Memory B cell (primary cell): Measurements from ENCODE around the gene AK9.
"Not testable (repeated sequence)": the region's sequence is repeated elsewhere in the genome, so short reads cannot be mapped to it uniquely, and the experiment has no call there.

Experiments
- ATAC-seq: fragments of 150-1000 bp; cut with Tn5 transposase; 2 replicates; pipeline ENCODE4 v1.10.0; 2021; ENCODE audit warnings: low read depth, mild to moderate bottlenecking, moderate library complexity
- DNase-seq, 2 donors: peaks; one replicate each; pipeline ENCODE4 v3.0.0; 2022; ENCODE audit warnings: low spot score in 2 of 2
- H3K27ac Mint-ChIP-seq: one replicate; pipeline ENCODE4 v1.8.0; 2022; ENCODE audit warnings: mild to moderate bottlenecking, moderate library complexity, mixed read lengths
- H3K27me3 Mint-ChIP-seq: one replicate; pipeline ENCODE4 v1.8.0; 2022; ENCODE audit warnings: mixed read lengths
- H3K36me3 Mint-ChIP-seq: one replicate; pipeline ENCODE4 v1.8.0; 2022; ENCODE audit warnings: mild to moderate bottlenecking, mixed read lengths
- H3K4me1 Mint-ChIP-seq: one replicate; pipeline ENCODE4 v1.8.0; 2022; ENCODE audit warnings: mixed read lengths
- H3K4me3 Mint-ChIP-seq: one replicate; pipeline ENCODE4 v1.8.0; 2022; ENCODE audit warnings: mild to moderate bottlenecking, moderate library complexity, mixed read lengths
- H3K9me3 Mint-ChIP-seq: one replicate; pipeline ENCODE4 v1.8.0; 2022; ENCODE audit warnings: mixed read lengths

Gene AK9

GRCh38 chr6:109678661-109679505, 12.1 kb downstream of the AK9 start:
- H3K4me3 Mint-ChIP-seq, H3K27me3 Mint-ChIP-seq, ATAC-seq, H3K9me3 Mint-ChIP-seq, DNase-seq, H3K27ac Mint-ChIP-seq: not testable (repeated sequence)
- Mint-ChIP-seq H3K4me1 (peaks cover 23% of the 10 kb centered on the region), H3K36me3 (peaks cover 15% of the 10 kb centered on the region)

DNA sequence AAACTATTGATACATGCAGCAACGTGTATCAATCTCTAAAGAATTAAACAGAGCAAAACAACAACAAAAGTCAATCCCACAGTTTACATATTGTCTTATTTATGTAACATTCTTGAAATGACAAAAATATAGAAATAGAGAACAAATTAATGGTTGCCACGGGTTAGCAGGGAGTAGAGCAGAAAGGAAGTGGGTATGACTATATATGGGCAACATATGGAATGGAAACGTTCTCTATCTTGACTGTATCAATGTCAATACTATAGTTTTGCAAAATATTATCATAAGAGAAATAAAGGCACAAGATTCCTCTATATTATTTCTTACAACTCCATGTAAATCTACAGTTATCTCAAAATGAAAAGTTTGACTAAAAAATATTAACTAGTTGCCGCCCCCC, 12.8 kb downstream of the AK9 start:
- Mint-ChIP-seq H3K27ac (no peak overlapping the region), H3K4me3 (no peak overlapping the region), H3K9me3 (peaks cover 6% of the 10 kb centered on the region), H3K4me1 (peaks cover 23% of the 10 kb centered on the region), H3K36me3 (peaks cover 18% of the 10 kb centered on the region), H3K27me3 (no peaks in the 10 kb centered on the region)
- ATAC-seq, result no peak
- DNase-seq, result no peak

DNA sequence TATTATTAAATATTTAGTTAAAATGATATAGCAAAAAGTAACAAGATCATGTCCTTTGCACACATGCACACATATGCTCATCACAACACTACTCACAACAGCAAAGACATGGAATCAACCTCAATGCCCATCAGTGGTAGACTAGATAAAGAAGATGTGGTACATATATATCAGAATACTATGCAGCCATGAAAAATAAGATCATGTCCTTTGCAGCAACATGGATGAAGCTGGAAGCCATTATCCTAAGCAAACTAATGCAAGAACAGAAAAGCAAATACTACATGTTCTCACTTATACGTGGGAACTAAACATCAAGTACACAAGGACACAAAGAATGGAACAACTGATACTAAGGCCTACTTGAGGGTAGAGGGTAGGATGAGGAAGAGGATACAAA, 14.3 kb downstream of the AK9 start:
- Mint-ChIP-seq H3K27ac (no peak overlapping the region), H3K27me3 (no peaks in the 10 kb centered on the region), H3K36me3 (peaks cover 19% of the 10 kb centered on the region), H3K4me3 (no peak overlapping the region), H3K9me3 (peaks cover 3% of the 10 kb centered on the region), H3K4me1 (peaks cover 16% of the 10 kb centered on the region)
- DNase-seq (no peak), ATAC-seq (no peak)

DNA sequence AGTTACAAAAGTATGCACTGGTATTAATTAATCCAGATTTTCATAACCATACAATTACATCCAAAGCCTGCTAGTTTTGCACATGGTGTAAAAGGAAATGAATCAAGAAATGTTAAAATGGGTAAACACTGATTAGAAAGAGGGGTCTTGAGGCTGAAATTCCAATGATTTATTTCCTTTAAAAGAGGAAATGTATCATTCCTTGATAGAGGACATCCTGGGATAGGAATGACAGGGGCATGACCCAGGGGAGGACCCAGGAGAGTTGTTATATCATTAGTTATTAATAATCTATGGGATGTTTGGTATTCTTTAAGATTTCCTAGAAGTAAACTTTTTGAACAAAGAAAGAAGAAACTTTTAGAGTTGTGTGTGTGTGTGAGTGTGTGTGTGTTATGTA, 18.2 kb downstream of the AK9 start:
- no peak for ATAC-seq
- peaks cover 7% of the 10 kb centered on the region for H3K4me1 Mint-ChIP-seq
- H3K36me3 Mint-ChIP-seq, result peaks cover 25% of the 10 kb centered on the region
- DNase-seq, result no peak
- H3K27me3 Mint-ChIP-seq, result no peaks in the 10 kb centered on the region
- H3K4me3 Mint-ChIP-seq, result no peak overlapping the region
- H3K27ac Mint-ChIP-seq, result no peak overlapping the region
- H3K9me3 Mint-ChIP-seq, result peaks cover 3% of the 10 kb centered on the region

GRCh38 chr6:109672175-109672574, 18.8 kb downstream of the AK9 start:
- Mint-ChIP-seq H3K36me3 (peaks cover 25% of the 10 kb centered on the region), H3K27me3 (no peaks in the 10 kb centered on the region), H3K4me1 (peaks cover 7% of the 10 kb centered on the region), H3K27ac (no peak overlapping the region), H3K9me3 (peaks cover 3% of the 10 kb centered on the region), H3K4me3 (no peak overlapping the region)
- DNase-seq (no peak), ATAC-seq (no peak)

- H3K36me3 Mint-ChIP-seq, result peaks cover 23% of the 10 kb centered on the region
- no peak overlapping the region for H3K27ac Mint-ChIP-seq
- H3K4me3 Mint-ChIP-seq, result no peak overlapping the region
- ATAC-seq (no peak), DNase-seq (no peak)
- H3K27me3 Mint-ChIP-seq, result no peaks in the 10 kb centered on the region
- H3K9me3 Mint-ChIP-seq, result peaks cover 2% of the 10 kb centered on the region
- peaks cover 5% of the 10 kb centered on the region for H3K4me1 Mint-ChIP-seq
Measured at GRCh38 chr6:109671733-109672132, 19.3 kb downstream of the AK9 start.

- H3K4me3 Mint-ChIP-seq, result no peak overlapping the region
- H3K9me3 Mint-ChIP-seq, result no peaks in the 10 kb centered on the region
- DNase-seq (no peak), ATAC-seq (no peak)
- no peak overlapping the region for H3K27ac Mint-ChIP-seq
- H3K27me3 Mint-ChIP-seq, result no peaks in the 10 kb centered on the region
- H3K36me3 Mint-ChIP-seq, result peaks cover 21% of the 10 kb centered on the region
- peaks cover under 1% of the 10 kb centered on the region for H3K4me1 Mint-ChIP-seq
Measured at GRCh38 chr6:109669811-109670210, 21.2 kb downstream of the AK9 start.

GRCh38 chr6:109662192-109662591, 28.8 kb downstream of the AK9 start:
- H3K36me3 Mint-ChIP-seq, result peaks cover 8% of the 10 kb centered on the region
- DNase-seq (no peak), ATAC-seq (no peak)
- H3K27me3 Mint-ChIP-seq, result no peaks in the 10 kb centered on the region
- H3K4me1 Mint-ChIP-seq, result no peaks in the 10 kb centered on the region
- H3K4me3 Mint-ChIP-seq, result no peak overlapping the region
- no peak overlapping the region for H3K27ac Mint-ChIP-seq
- no peaks in the 10 kb centered on the region for H3K9me3 Mint-ChIP-seq

GRCh38 chr6:109660526-109661320, 30.3 kb downstream of the AK9 start:
- DNase-seq (no peak), ATAC-seq (no peak)
- Mint-ChIP-seq H3K36me3 (peaks cover 9% of the 10 kb centered on the region), H3K27me3 (no peaks in the 10 kb centered on the region), H3K4me1 (no peaks in the 10 kb centered on the region), H3K27ac (no peak overlapping the region), H3K9me3 (no peaks in the 10 kb centered on the region), H3K4me3 (no peak overlapping the region)

- H3K4me3 Mint-ChIP-seq, result no peak overlapping the region
- peaks cover 14% of the 10 kb centered on the region for H3K36me3 Mint-ChIP-seq
- no peak for DNase-seq
- no peaks in the 10 kb centered on the region for H3K27me3 Mint-ChIP-seq
- no peaks in the 10 kb centered on the region for H3K9me3 Mint-ChIP-seq
- no peak overlapping the region for H3K27ac Mint-ChIP-seq
- H3K4me1 Mint-ChIP-seq, result no peaks in the 10 kb centered on the region
- ATAC-seq, result no peak
Measured at GRCh38 chr6:109655761-109656262, 35.2 kb downstream of the AK9 start.

GRCh38 chr6:109653264-109653663, 37.7 kb downstream of the AK9 start:
- Mint-ChIP-seq H3K27me3 (no peaks in the 10 kb centered on the region), H3K27ac (no peak overlapping the region), H3K36me3 (peaks cover 16% of the 10 kb centered on the region), H3K9me3 (no peaks in the 10 kb centered on the region), H3K4me3 (no peak overlapping the region), H3K4me1 (no peaks in the 10 kb centered on the region)
- DNase-seq (no peak), ATAC-seq (no peak)

DNA sequence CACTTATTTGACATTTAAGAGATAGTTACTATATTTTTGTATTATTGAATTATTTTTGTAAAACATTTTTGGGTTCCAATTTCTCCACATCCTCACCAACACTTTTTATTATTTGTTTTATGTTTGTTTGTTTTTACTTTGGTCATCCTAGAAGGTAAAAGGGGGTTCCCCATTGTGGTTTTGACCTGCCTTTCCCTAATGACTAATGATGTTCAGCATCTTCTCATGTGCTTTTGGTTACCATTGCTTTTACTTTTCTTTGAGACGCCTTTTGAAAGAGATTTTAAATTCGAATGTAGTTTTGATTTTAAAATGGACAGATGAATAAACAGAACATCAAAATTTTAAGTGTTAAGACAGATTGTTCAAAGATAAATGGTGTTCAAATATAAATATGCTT, 46.9 kb downstream of the AK9 start:
- Mint-ChIP-seq H3K27me3 (no peaks in the 10 kb centered on the region), H3K36me3 (peaks cover 46% of the 10 kb centered on the region), H3K4me3 (no peak overlapping the region), H3K4me1 (no peaks in the 10 kb centered on the region), H3K27ac (no peak overlapping the region), H3K9me3 (no peaks in the 10 kb centered on the region)
- DNase-seq (no peak), ATAC-seq (no peak)

GRCh38 chr6:109632405-109632804, 58.6 kb downstream of the AK9 start:
- no peak overlapping the region for H3K27ac Mint-ChIP-seq
- no peak for ATAC-seq
- no peaks in the 10 kb centered on the region for H3K9me3 Mint-ChIP-seq
- H3K36me3 Mint-ChIP-seq, result peaks cover 25% of the 10 kb centered on the region
- no peaks in the 10 kb centered on the region for H3K4me1 Mint-ChIP-seq
- DNase-seq, result no peak
- no peaks in the 10 kb centered on the region for H3K27me3 Mint-ChIP-seq
- H3K4me3 Mint-ChIP-seq, result no peak overlapping the region

- Mint-ChIP-seq H3K27me3 (no peaks in the 10 kb centered on the region), H3K9me3 (no peaks in the 10 kb centered on the region), H3K4me3 (no peak overlapping the region), H3K27ac (no peak overlapping the region), H3K4me1 (no peaks in the 10 kb centered on the region), H3K36me3 (peaks cover 24% of the 10 kb centered on the region)
- ATAC-seq (no peak), DNase-seq (no peak)
Measured at GRCh38 chr6:109631403-109631802, 59.6 kb downstream of the AK9 start.
